ENCODE measurements around the gene NLRP5.

DNA sequence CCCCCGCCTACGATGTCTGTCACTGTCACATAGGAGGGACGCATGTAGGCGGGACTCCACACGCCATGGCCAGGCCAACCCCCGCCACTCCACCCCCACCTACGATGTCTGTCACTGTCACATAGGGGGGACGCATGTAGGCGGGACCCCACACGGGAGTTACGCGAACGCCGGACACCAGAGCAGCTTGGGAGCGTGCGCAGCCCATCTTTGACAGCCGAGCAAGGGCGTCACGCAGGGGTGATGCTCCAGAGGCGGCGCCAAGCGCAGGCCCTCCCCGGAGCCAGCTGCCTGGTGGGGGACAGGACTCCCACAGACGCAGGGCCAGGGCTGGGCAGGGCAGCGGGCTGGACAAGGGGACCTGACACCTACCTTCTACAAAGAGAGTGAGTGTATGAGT, 114.5 kb downstream of the NLRP5 start:
- TF ChIP-seq, protein P1, sequence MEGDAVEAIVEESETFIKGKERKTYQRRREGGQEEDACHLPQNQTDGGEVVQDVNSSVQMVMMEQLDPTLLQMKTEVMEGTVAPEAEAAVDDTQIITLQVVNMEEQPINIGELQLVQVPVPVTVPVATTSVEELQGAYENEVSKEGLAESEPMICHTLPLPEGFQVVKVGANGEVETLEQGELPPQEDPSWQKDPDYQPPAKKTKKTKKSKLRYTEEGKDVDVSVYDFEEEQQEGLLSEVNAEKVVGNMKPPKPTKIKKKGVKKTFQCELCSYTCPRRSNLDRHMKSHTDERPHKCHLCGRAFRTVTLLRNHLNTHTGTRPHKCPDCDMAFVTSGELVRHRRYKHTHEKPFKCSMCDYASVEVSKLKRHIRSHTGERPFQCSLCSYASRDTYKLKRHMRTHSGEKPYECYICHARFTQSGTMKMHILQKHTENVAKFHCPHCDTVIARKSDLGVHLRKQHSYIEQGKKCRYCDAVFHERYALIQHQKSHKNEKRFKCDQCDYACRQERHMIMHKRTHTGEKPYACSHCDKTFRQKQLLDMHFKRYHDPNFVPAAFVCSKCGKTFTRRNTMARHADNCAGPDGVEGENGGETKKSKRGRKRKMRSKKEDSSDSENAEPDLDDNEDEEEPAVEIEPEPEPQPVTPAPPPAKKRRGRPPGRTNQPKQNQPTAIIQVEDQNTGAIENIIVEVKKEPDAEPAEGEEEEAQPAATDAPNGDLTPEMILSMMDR (IDR thresholded peaks at IDR 0.05), result no peak
- TF ChIP-seq POLR2A (IDR thresholded peaks at IDR 0.05) (no peak), POLR2AphosphoS5 (IDR thresholded peaks at IDR 0.05) (no peak)
